ENCODE results near the gene DAND5.

DAND5 gene

DNA sequence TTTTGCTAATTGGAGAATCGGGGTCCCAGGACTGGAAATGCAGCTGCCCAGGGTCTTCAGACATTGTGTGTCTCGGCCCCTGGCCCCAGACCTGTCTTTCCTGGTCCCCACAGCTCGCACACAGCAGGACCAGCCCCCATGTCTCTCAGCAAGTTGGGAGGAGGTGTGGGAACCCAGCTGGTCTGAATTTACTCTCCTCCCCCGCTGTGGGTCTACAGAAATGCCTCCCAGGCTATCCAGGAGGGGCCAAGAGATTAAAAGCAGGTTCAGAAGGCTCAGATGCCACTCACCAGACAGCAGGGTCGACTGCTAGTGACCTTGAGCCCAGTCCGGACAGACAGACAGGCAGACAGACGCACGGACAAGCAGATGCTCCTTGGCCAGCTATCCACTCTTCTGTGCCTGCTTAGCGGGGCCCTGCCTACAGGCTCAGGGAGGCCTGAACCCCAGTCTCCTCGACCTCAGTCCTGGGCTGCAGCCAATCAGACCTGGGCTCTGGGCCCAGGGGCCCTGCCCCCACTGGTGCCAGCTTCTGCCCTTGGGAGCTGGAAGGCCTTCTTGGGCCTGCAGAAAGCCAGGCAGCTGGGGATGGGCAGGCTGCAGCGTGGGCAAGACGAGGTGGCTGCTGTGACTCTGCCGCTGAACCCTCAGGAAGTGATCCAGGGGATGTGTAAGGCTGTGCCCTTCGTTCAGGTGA lies at the start of gene DAND5:
Gene DAND5 (plus strand): TSS at position 285 of the 697 bp plus-strand sequence. CDS start 85 bp downstream, at position 370.
- no peak for DNase-seq (ENCODE audit: low read depth)
- TF ChIP-seq, protein P1, sequence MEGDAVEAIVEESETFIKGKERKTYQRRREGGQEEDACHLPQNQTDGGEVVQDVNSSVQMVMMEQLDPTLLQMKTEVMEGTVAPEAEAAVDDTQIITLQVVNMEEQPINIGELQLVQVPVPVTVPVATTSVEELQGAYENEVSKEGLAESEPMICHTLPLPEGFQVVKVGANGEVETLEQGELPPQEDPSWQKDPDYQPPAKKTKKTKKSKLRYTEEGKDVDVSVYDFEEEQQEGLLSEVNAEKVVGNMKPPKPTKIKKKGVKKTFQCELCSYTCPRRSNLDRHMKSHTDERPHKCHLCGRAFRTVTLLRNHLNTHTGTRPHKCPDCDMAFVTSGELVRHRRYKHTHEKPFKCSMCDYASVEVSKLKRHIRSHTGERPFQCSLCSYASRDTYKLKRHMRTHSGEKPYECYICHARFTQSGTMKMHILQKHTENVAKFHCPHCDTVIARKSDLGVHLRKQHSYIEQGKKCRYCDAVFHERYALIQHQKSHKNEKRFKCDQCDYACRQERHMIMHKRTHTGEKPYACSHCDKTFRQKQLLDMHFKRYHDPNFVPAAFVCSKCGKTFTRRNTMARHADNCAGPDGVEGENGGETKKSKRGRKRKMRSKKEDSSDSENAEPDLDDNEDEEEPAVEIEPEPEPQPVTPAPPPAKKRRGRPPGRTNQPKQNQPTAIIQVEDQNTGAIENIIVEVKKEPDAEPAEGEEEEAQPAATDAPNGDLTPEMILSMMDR (conservative IDR thresholded peaks at IDR 0.05; ENCODE audit: low read length): no peak
- H3K4me3 ChIP-seq (ENCODE audit: low read length): no peak within 1 kb of the TSS

DNA sequence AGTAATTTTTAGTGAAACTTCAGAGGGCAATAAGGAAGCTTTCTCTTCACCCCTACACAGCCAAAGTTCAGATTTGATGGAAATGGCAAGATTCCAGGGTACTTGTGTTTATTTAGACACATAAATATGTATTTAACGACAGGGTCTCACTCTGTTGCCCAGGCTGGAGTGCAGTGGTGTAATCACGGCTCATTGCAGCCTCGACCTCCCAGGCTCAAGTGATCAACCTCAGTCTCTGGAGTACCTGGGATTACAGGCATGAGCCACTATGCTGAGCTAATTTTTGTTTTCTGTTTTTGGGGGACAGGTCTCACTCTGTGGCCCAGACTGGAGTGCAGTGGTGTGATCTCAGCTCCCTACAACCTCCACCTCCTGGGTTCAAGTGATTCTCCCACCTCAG lies 48.3 kb upstream of the DAND5 start:
- no peak overlapping the region for H3K4me3 ChIP-seq (ENCODE audit: low read length)
- TF ChIP-seq, protein P1 (conservative IDR thresholded peaks at IDR 0.05; ENCODE audit: low read length): no peak
- DNase-seq (ENCODE audit: low read depth): no peak

- TF ChIP-seq, protein P1 (conservative IDR thresholded peaks at IDR 0.05; ENCODE audit: low read length): no peak
- DNase-seq (ENCODE audit: low read depth): no peak
Measured at GRCh38 chr19:12922959-12923358, 46.4 kb upstream of the DAND5 start.

DNA sequence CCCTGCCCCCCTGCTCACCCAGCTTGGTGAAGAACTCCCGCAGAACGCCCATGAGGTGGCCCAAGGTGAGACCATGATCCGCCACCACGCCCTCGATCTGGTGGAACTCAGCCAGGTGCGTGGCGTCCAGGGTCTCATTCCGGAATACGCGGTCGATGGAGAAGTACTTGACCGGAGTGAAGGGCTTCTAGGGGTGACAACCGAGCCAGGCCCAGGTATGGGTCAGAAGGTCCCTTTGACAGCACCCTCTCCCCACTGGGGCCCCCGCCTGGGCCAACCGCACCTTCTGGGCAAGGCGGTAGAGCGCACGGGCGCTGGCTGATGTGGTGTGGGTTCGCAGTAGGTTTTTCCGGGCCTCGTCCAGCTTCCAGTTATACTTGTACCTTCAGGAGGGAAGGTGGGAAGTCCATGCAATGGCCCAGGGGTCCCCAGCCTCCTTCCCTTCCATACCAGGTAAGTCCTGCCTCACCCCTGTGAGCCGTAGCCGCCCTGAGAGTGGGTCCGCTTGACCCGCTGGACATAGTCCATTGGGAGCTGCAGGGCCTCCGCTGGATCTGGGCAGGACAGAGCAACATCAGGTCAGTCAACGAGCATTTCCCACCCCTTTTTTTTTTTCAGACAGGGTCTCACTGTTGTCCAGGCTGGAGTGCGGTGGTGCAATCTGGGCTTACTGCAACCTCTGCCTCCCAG lies 44.6 kb upstream of the DAND5 start:
- H3K4me3 ChIP-seq (ENCODE audit: low read length): no peak overlapping the region
- TF ChIP-seq, protein P1 (conservative IDR thresholded peaks at IDR 0.05; ENCODE audit: low read length): no peak
- no peak for DNase-seq (ENCODE audit: low read depth)

More at GRCh38 chr19:12922959-12923358, 46.4 kb upstream of the DAND5 start:
- no peak overlapping the region for H3K4me3 ChIP-seq (ENCODE audit: low read length)

DNA sequence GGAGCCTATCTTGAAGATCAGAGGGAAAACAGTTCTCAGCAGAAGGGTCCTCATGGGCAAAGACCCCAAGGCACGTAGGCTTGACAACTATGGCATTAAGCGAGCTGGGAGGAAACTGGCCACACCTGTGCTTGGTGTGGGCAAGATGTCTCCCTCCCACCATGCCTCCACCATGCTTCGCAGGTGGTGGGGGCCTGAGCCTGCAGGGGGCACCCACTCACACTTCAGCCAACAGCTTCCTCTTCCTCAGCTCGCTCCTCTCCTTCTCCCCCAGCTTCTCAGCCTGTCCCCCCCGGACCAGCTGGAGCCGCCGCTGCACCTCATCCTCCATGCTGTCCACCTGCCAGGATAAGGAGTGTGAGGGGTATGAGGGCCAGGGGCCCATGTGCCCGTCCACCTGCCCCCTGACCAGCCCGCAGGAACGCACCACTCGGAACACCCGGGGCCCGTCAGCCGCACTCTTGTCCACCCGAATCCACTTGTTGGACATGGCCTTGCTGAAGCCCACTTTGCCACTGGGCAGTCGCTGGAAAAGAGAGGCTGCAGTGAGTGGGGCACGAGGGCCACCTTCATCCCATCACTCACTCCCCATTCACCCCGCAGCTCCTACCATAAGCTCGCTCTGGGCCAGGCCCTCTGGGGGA lies 39.3 kb upstream of the DAND5 start:
- DNase-seq (ENCODE audit: low read depth): no peak
- no peak overlapping the region for H3K4me3 ChIP-seq (ENCODE audit: low read length)
- TF ChIP-seq, protein P1 (conservative IDR thresholded peaks at IDR 0.05; ENCODE audit: low read length): no peak

GRCh38 chr19:12932392-12933286 lies 36.7 kb upstream of the DAND5 start:
- TF ChIP-seq, protein P1 (conservative IDR thresholded peaks at IDR 0.05; ENCODE audit: low read length): no peak
- DNase-seq (ENCODE audit: low read depth): no peak
- H3K4me3 ChIP-seq (ENCODE audit: low read length): peak overlapping the region; percentile 96

All from AG10803 (cell line).